GM18502 (cell line): ENCODE data around the gene PDE3B.
"Not testable (repeated sequence)": the region's sequence is repeated elsewhere in the genome, so short reads cannot be mapped to it uniquely, and the experiment has no call there.

Experiments
- ATAC-seq: cut with Tn5 transposase; IDR thresholded peaks from one replicate; pipeline ENCODE4 v1.9.1; 2021; ENCODE audit warnings: mild to moderate bottlenecking; ENCODE audit not compliant: unreplicated experiment, poor library complexity

PDE3B gene

DNA sequence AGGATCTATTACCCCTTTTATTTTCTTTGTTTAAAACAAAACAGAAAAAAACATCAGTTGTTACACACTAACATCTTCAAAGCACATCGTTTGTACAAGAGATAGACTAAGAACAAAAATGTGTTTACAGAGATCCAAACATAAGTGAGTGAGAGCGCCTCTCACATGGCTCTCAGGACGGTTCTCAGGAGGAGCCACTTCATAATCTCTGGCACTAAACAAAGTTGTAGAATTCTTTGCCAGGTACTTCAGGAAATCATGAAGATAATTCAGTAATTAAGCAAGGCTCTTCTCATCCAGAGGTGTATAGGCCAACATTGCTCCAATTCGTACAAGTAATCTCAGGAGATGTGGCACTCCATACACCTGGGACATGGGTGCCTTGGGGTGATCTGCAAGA lies 29.8 kb downstream of the PDE3B start:
- no peak for ATAC-seq

DNA sequence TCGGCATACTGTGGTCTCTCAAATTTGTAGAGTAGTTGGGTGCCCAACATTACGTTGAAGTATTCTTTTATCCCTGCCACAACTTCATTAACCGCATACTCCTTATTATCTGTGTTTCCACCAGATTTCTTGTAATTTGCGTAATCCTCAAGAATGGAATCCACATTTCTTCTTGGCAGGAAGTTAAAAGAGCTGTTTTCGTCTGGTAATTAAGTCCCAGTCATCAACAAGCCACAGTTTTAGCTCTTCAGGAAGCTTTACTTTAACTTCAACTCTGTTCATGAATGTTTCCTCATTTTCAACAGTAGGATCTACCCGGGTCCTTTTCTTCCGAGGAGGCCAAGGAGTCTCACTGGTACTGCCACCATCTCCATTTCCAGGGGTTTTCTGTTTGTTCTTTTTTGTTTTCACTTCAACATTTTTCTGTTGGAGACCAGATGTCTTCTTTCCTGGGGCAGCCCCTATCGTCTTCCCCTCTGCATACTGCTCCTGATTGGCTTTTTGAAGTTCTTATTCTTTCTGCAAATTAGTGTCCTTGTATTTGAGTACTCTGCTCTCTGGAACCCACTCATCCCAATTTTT lies 30.3 kb downstream of the PDE3B start:
- no peak for ATAC-seq

DNA sequence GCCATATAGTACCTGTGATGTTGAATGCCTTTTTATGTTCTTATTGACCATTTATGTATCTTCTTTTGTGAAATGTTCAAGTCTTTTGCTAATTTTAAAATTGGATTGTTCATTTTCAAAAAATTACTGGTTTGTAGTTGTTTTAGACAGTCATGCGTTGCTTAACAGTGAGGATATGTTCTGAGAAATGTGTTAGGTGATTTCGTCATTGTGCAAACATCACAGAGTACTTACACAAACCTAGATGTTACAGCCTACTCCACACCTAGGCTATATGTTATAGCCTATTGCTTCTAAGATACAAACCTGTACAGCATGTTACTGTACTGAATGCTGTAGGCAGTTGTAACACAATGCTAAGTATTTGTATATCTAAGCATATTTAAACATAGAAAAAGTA lies 32.5 kb downstream of the PDE3B start:
- no peak for ATAC-seq

DNA sequence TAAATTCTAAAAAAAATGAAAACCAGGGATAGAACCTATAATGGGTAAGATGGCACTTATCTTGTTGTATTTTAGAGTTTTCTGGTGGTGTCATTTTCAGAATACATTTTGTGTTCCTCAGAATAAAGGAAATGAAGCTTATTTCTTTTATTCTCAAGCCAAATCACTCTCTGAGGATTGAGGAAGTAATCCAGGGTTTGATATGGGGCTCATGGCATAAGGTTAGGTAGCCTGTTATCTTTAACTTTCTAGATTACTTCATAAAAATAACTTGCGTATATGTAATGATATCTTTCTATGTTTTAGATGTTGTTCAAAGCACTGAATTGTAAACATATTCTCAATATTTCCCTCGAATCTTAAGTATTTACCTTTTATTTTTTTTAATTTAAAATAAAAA lies 33.5 kb downstream of the PDE3B start:
- ATAC-seq: no peak

DNA sequence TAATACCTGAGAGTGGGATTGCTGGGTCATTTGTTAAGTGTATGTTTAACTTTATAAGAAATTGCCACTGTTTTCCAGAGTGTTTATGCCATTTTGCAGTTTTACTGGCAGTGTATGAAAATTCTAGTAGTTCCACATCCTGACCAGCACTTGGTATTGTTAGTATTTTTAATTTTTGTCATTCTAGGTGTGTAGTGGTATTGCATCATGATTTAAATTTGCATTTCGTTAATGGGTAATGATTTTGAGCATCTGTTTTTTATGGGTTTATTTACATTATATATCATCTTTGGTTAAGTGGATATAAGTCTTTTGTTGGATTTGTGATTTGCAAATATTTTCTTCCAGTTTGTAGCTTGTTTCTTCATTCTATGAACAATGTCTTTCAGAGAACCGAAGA lies 34.7 kb downstream of the PDE3B start:
- no peak for ATAC-seq

DNA sequence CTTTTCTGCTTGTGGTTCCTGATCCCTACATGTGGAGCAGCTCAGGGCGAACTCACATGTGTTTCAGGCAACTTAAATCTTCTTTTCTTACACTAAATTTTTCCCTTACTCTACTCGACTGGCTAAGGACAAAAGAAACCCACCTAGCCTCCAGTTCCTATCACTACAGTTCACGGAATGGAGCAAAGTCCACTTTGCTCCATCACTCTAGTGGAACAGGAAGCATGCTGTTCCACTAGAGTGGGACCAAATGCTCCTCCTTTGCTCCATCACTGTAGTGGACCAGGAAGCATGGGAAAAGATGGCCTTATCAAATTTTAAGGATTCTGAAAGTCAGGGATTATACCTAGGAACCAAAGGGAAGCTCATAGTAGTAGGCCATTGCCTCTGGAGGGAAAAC lies 36.1 kb downstream of the PDE3B start:
- ATAC-seq: no peak

DNA sequence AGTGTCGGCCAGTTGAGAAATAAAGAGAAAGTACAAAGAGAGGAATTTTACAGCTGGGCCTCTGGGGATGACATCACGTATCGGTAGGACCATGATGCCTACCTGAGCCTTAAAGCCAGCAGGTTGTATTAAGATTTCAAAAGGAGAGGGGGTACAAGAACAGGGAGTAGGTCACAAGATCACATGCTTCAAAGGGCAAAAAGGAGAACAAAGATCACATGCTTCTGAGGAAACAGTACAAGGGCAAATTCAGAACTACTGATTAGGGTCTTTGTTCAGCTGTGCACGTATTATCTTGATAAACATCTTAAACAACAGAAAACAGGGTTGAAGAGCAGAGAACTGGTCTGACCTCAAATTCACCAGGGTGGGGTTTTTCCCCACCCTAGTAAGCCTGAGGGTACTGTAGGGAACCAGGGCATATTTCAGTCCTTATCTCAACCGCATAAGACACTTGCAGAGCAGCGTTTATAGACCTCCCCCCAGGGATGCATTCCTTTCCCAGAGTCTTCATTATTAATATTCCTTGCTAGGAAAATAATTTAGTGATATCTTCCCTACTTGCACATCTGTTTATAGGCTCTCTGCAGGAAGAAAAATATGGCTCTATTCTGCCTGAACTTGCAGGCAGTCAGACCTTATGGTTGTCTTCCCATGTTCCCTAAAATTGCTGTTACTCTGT lies 40.8 kb downstream of the PDE3B start:
- not testable (repeated sequence) for ATAC-seq

DNA sequence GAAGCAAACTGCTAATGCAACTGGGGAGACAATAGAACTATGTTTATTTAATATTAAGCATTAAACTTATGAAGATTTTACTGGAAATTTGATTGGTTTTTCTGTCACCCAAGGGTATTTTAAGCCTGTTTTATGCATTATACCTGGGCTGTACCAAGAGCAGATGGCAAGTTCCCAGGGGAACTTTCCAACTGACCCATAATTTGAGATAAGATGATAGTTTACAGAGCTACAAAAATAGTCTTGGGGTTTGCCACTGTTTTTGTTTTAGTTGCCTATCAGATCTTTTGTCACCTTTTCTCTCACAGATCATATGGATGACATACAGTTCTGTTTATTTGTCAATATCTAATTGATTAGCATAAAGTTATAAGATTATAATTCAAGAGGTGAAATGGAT lies 43.9 kb downstream of the PDE3B start:
- no peak for ATAC-seq

DNA sequence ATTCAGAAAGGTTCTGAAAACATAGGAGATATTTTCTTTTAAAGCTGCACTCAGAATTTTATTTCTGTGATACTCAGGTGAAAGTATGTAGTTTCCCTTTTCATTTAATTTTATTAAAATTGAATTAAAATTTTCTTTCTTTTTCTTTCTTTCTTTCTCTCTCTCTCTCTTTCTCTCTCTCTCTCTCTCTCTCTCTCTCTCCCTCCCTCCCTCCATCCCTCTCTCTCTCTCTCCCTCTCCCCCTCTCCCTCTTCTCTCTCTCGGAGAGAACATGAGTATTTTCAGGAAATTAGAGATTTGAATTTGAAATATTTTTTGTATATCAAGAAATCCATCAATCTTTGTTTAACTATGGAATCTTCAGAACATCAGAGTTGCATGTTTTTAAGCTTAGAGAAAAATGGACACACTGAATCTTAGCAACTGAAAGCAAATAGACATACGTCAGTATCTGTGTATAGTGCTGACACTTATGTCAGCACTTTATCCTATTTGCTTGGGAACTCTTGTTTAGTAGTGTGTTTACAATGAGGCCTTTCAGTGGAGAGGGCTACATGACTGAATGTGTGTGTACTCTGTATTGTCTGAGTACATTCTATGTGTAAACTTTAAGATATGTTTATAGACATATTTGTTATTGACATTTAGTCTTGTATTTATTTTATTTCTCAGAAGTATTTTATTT lies 44.5 kb downstream of the PDE3B start:
- ATAC-seq: no peak

DNA sequence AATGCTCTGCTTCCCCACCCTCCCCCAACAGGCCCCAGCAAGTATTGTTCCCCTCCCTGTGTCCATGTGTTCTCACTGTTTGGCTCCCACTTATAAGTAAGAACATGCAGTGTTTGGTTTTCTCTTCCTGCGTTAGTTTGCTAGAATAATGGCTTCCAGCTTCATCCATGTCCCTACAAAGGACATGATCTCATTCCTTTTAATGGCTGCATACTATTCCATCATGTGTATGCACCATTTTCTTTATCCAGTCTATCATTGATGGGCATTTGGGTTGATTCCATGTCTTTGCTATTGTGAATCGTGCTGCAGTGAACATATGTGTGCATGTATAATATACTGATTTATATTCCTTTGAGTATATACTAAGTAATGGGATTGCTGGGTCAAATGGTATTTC lies 52.1 kb downstream of the PDE3B start:
- ATAC-seq: not testable (repeated sequence)

DNA sequence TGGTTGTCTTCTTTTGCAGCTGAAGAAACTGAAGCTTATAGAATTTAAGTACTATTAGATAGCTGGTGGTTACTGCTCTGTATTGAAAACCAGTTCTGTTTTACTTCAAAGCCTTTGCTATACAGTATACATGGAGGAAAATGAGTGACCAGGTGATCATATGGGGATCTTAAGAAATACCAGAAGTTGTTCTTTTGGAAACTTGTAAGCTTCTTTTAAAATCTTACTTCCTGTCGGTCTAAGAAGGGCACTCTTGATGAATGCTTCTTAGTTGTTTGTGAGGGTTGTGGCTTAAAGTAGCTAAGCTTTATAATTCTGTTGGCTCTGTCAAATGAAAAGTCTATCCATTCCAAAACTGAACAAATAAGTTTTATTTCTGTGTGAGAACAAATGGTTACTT lies 55.2 kb downstream of the PDE3B start:
- no peak for ATAC-seq

DNA sequence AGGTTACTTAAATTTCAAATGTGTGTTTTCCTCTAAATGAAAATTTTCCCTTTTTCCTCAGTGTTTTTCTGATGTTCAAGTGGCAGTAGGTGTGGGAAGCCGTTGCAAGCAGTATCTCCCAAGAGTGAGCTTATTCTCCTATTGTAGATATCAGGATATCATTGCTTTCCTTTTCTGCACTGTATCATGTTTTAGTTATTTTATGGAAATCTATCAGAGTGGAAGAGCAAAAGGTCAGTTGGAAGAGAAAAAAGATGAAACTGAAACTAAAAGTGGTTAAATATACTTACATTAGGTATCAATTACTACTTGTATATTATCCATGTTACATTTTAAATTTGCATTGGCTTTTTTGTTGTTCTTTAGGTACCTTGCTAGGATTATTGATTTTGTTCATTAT lies 57.0 kb downstream of the PDE3B start:
- ATAC-seq: no peak

DNA sequence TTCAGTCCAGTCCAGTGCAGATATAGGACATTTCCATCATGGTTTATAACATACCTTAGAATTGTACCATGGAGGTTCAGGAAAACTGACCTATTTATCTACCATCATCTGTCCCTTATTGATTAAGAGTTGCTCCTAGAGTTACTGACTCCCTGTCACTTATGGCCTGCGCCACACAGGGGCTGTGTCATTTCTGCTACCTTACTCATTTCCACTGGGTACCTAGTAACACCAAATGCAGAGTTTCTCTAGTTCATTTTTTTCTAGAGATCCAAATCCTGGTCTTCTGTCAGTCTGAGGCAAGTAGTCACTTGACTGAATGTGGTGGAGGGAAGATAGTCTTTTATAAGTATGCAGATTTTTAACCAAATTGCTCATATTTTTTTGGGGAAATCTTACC lies 59.2 kb downstream of the PDE3B start:
- no peak for ATAC-seq

DNA sequence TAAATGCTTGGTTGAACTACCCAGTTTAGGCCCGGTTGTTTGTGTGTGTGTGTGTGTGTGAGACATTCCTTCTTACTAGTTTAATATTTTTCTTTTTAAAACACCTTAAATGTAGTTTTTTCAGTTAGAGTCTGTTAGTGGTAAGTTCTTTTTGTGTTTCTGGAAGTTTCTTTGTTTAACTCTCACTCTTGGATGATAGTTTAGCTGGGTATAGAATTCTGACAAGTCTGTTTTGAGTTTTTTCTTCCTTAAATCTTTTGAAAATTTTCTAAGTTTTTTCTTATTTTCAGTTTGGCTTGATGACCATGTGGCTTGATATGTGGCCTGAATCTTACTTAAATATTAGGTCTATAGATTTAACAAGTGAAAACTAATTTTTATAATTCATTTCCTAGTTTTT lies 60.1 kb downstream of the PDE3B start:
- no peak for ATAC-seq

DNA sequence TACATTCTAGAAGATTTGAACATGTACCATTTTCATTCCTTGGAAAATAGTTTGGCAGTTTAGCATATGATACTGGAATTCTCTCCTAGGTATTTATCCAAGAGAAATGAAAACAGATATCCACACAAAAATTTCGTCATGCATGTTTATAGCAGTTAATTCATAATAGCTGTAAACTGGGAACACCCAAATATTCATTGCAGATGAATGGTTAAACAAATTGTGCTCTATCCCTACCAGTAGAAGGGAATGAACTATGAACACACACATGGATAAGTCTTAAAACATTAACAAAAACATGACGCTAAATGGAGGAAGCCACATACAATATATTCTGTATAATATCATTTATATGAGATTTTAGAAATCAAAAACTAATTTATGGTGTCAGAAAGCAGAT lies 61.5 kb downstream of the PDE3B start:
- ATAC-seq: no peak

DNA sequence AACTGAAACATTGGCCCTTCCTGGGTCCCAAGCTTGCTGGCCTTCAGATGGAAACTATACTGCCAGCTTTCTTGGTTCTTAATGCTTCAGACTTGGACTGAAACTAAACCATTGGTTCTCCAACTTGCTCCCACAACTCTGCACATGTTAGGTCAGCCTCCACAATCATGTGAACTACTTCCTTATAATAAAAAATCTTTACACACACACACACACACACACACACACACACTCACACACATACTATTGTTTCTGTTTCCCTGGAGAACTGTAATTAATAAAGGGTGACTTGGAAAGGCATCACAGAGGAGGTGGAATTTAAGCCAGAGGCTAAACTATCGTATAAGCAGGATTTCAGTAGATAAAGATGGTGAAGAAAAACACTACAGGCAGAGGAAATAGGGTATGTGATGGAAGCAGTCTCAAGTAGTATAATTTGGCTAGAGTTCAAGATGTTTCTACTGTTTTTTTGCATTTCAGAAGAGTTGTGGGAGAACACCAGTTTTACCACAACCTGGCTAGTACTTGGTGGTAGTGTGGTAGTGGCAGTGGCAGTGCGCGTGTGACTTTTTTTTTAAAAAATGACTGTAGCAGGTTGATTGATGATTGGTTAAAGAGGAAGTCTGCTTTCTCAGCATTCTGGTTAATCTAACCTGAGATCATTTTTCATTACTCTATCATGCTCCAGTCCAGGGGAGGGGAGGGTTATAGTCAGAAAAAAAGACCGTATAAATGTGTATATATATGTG lies 70.1 kb downstream of the PDE3B start:
- no peak for ATAC-seq

DNA sequence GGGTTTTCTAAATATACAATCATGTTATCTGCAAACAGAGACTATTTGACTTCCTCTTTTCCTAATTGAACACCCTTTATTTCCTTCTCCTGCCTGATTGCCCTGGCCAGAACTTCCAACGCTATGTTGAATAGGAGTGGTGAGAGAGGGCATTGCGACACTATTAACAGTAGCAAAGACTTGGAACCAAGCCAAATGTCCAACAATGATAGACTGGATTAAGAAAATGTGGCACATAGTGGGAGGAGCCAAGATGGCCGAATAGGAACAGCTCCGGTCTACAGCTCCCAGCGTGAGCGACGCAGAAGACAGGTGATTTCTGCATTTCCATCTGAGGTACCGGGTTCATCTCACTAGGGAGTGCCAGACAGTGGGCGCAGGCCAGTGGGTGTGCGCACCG lies 72.1 kb downstream of the PDE3B start:
- ATAC-seq: not testable (repeated sequence)

DNA sequence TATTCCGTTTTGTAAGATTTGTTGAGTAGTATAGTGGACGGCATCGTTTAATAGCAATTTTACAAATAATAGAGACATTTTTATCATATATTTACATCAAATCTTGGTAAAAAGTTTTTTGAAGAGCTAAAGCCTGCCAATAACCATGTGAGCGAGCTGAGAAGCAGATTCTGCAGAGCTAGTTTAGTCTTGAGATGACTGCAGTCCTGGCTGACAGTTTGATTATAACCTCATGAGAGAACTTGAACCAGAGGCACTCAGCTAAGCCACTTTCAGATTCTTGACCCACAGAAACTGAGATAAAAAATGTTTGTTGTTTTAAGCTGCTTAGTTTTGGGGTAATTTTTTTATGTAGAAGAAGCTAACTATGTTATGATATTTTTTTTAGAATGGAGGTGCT lies 78.9 kb downstream of the PDE3B start:
- no peak for ATAC-seq

DNA sequence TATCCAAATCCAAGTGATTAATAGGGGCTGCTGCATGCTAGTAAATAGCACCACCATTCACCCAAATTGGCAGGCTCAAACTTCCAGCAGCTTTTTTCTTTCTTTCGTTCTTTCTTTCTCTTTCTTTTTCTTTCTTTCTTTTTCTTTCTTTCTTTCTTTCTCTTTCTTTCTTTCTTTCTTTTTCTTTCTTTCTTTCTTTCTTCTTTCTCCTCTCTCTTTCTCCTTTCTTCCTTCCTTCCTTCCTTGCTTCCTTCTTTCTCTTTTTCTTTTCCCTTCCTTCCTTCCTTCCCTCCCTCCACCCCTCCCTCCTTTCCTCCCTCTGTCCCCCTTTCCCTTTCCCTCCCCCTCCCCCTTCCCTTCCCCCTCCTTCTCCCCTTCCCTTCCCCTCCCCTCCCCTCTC lies 81.5 kb downstream of the PDE3B start:
- ATAC-seq: no peak

DNA sequence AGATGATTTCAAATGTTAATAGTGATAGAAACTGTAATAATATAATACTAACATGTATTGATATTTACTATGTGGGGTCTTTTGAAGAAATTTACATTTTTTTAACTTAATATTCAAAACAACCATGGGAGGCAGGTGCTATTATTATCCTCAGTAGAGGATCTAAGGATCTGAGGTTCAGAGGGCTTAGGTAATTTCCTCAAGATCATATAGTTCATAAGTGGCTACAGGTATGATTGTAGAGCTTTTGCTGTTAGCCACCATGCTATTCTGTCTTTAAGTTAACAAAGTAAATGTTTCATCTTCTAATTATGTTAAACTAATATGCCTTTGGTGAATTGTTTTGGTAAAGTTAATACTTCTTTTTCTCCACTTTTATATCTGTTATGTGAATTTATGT lies 83.6 kb downstream of the PDE3B start:
- no peak for ATAC-seq

DNA sequence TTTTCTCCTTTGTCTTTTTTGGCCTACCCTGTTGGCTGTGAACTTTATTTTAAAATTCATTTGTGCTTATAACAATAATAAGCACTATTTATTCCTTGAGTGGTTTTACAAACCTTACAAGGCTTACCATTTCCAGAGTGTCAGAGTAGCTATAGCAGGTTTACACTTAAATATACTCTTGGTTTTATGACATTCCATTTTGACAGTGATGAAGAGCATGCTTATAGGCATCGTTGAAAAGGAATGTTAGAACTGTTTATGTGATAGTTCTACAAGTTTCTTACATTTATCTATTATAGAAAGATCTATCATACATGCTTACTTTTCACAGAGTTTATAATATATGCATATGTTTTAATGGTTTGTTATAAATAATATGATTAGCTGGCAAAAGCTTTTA lies 84.1 kb downstream of the PDE3B start:
- ATAC-seq: no peak
